Neural crest cell (in vitro differentiated cells): ENCODE measurements around the gene MRPS2. TPM values are rescaled to one million over a fixed set of nuclear protein-coding genes. Genes with fewer than 3 reads are reported as not detected.
"Not testable (repeated sequence)": the region's sequence is repeated elsewhere in the genome, so short reads cannot be mapped to it uniquely, and the experiment has no call there.

Source experiments
- DNase-seq: peaks from one replicate; pipeline ENCODE4 v3.0.0; 2021; ENCODE audit warnings: low read depth, mixed read lengths, low spot score
- H3K27ac Mint-ChIP-seq: one replicate; pipeline ENCODE4 v1.8.0; 2021; ENCODE audit warnings: mild to moderate bottlenecking, mixed read lengths; ENCODE audit not compliant: unreplicated experiment
- H3K27me3 Mint-ChIP-seq: 2 replicates; pipeline ENCODE4 v1.8.0; 2021; ENCODE audit warnings: low read depth, mild to moderate bottlenecking, mixed read lengths
- H3K36me3 Mint-ChIP-seq: 2 replicates; pipeline ENCODE4 v1.8.0; 2021; ENCODE audit warnings: low read depth, mild to moderate bottlenecking, mixed read lengths
- H3K4me1 Mint-ChIP-seq: 2 replicates; pipeline ENCODE4 v1.8.0; 2021; ENCODE audit warnings: mixed read lengths
- H3K4me3 Mint-ChIP-seq: one replicate; pipeline ENCODE4 v1.8.0; 2021; ENCODE audit warnings: mild to moderate bottlenecking, mixed read lengths
- H3K9me3 Mint-ChIP-seq: 2 replicates; pipeline ENCODE4 v1.8.0; 2021; ENCODE audit warnings: mixed read lengths
- CTCF ChIP-seq: fragments of 200-600 bp; sonication (generic); conservative IDR thresholded peaks from 2 replicates; pipeline ENCODE4 v1.5.0; 2021; ENCODE audit warnings: antibody characterized with exemption, mild to moderate bottlenecking
- total RNA-seq: library from RNA; stranded (reverse); gene quantifications from 2 replicates; pipeline ENCODE4 v1.2.1, GENCODE V29; 2021

The MRPS2 gene
- total RNA-seq, 1 donor from 2014 or later = 60.6 TPM

DNA sequence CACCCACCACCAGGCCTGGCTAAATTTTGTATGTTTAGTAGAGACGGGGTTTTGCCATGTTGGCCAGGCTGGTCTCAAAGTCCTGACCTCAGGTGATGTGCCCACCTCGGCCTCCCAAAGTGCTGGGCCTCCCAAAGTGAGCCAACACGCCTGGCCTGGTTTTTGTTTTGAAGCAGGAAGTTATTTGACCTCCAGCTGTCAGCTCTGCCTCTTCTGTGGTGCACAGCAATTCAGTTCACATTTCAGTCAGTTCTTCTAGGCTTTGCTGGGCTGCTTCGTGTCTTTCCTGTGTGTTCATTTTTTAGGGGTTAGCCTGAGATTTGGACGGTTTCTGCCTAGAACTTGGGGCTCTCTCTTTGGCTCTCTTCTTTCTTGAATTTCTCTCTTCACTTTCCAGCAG, 29.7 kb downstream of the MRPS2 start:
- DNase-seq = no peak
- Mint-ChIP-seq H3K27ac (no peak overlapping the region), H3K9me3 (no peaks in the 10 kb centered on the region), H3K4me1 (peaks cover 4% of the 10 kb centered on the region), H3K36me3 (no peaks in the 10 kb centered on the region), H3K27me3 (peaks cover 3% of the 10 kb centered on the region), H3K4me3 (no peak overlapping the region)
- TF ChIP-seq CTCF = no peak

- H3K9me3 Mint-ChIP-seq = no peaks in the 10 kb centered on the region
- no peak overlapping the region for H3K27ac Mint-ChIP-seq
- DNase-seq = no peak
- peaks cover 3% of the 10 kb centered on the region for H3K27me3 Mint-ChIP-seq
- peaks cover 4% of the 10 kb centered on the region for H3K4me1 Mint-ChIP-seq
- H3K4me3 Mint-ChIP-seq = no peak overlapping the region
- H3K36me3 Mint-ChIP-seq = no peaks in the 10 kb centered on the region
- no peak for TF ChIP-seq CTCF
These were observed 30.6 kb downstream of the MRPS2 start for GRCh38 chr9:135531096-135531495.

DNA sequence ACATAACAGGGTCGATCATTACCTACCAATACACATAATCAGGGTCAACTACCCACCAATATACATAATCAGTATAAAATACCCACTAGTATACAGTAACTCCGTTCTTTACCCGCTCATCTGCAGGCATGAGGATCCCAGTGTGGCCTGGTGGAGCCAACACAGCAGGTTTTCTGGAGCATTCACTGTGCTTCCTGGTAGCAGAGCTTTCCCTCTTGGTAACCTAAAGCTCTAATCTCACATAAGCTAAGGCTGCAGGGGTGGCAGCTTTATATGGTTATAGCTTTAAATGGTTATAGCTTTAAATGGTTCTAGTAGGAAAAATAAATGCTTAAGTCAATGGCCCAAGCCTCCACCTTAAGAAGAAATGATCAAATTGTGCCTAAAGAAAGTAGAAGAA, 32.6 kb downstream of the MRPS2 start:
- no peak for TF ChIP-seq CTCF
- Mint-ChIP-seq H3K4me1 (peaks cover 4% of the 10 kb centered on the region), H3K27me3 (peaks cover 19% of the 10 kb centered on the region), H3K27ac (no peak overlapping the region), H3K4me3 (no peak overlapping the region), H3K36me3 (no peaks in the 10 kb centered on the region), H3K9me3 (no peaks in the 10 kb centered on the region)
- no peak for DNase-seq

GRCh38 chr9:135533674-135534073, 33.2 kb downstream of the MRPS2 start:
- Mint-ChIP-seq H3K4me1 (peaks cover 4% of the 10 kb centered on the region), H3K9me3 (no peaks in the 10 kb centered on the region), H3K27ac (no peak overlapping the region), H3K4me3 (no peak overlapping the region), H3K36me3 (no peaks in the 10 kb centered on the region), H3K27me3 (peaks cover 24% of the 10 kb centered on the region)
- no peak for TF ChIP-seq CTCF
- DNase-seq = no peak

GRCh38 chr9:135534192-135534711, 33.8 kb downstream of the MRPS2 start:
- H3K9me3 Mint-ChIP-seq, DNase-seq, H3K4me1 Mint-ChIP-seq, H3K4me3 Mint-ChIP-seq, H3K36me3 Mint-ChIP-seq, H3K27ac Mint-ChIP-seq: not testable (repeated sequence)
- peaks cover 28% of the 10 kb centered on the region for H3K27me3 Mint-ChIP-seq

DNA sequence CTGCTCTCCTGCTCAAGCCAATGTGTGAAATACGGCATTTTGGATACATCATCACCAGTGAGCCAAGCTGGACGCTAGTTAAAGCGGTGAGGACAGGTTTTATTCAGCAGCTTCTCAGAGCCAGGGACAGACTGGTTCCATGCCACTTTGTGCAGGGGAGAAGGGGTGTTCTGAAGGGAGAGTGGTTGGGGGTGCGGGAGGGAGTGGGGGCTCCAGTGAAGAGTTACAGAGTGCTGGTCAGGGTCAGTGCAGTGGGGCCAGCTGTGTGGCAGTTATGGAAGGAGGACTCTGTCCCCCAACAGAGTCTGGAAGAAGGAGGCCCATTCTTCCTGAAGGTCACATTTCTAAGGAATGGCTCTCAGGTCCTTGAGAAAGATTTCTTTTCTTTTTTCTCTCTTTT, 34.3 kb downstream of the MRPS2 start:
- not testable (repeated sequence) for H3K9me3 Mint-ChIP-seq, H3K4me1 Mint-ChIP-seq, DNase-seq, H3K36me3 Mint-ChIP-seq, H3K27ac Mint-ChIP-seq, H3K4me3 Mint-ChIP-seq
- peaks cover 32% of the 10 kb centered on the region for H3K27me3 Mint-ChIP-seq

- not testable (repeated sequence) for H3K4me1 Mint-ChIP-seq, H3K27ac Mint-ChIP-seq, DNase-seq, H3K36me3 Mint-ChIP-seq, H3K4me3 Mint-ChIP-seq, H3K9me3 Mint-ChIP-seq
- peaks cover 39% of the 10 kb centered on the region for H3K27me3 Mint-ChIP-seq
These were observed 35.1 kb downstream of the MRPS2 start for GRCh38 chr9:135535631-135536030.
